Esophagus squamous epithelium (tissue), 5 donors: ENCODE results near the gene CPSF7. TPM values are rescaled to one million over a fixed set of nuclear protein-coding genes. Genes with fewer than 3 reads are reported as not detected.

Experiments
- DNase-seq: peaks from one replicate; lab custom pipeline; 2025; lab: John Stamatoyannopoulos, UW
- H3K27ac ChIP-seq, 4 donors: fragments of 200-600 bp; sonication (generic); one replicate each; pipeline ENCODE4 v1.5.1; 2016 to 2019; ENCODE audit warnings: mild to moderate bottlenecking in 1 of 4
- H3K27me3 ChIP-seq, 4 donors: fragments of 200-600 bp; sonication (generic); 1 replicate in 3 of 4; 2 replicates in 1 of 4; pipeline versions ENCODE4 v1.5.1 to v1.6.0; 2017 to 2021; ENCODE audit warnings: antibody characterized with exemption in 1 of 4
- H3K36me3 ChIP-seq, 3 donors: fragments of 200-600 bp; sonication (generic); one replicate each; pipeline ENCODE4 v1.5.1; 2016 to 2019
- H3K4me1 ChIP-seq, 3 donors: fragments of 200-600 bp; sonication (generic); one replicate each; pipeline ENCODE4 v1.5.1; 2017 to 2019
- H3K4me3 ChIP-seq, 4 donors: fragments of 200-600 bp; sonication (generic); 1 replicate in 3 of 4; 2 replicates in 1 of 4; pipeline ENCODE4 v1.5.1; 2016 to 2019; ENCODE audit warnings: mild to moderate bottlenecking in 2 of 4, moderate library complexity in 1 of 4
- H3K9me3 ChIP-seq, 3 donors: fragments of 200-600 bp; sonication (generic); one replicate each; pipeline ENCODE4 v1.5.1; 2016 to 2019
- CTCF ChIP-seq, 6 experiments: fragments of 450-650 bp in 4 of 6; fragments of 200-600 bp in 2 of 6; sonication (generic) in 2 of 6; IDR thresholded peaks; one replicate each; pipeline ENCODE4 v1.5.1; 2016 to 2019; ENCODE audit warnings: antibody characterized with exemption in 6 of 6, mild to moderate bottlenecking in 4 of 6, moderate library complexity in 4 of 6
- POLR2A ChIP-seq, 4 donors: fragments of 450-650 bp; IDR thresholded peaks; one replicate each; pipeline ENCODE4 v1.6.1; 2017; ENCODE audit warnings: antibody characterized with exemption in 4 of 4, mild to moderate bottlenecking in 4 of 4, moderate library complexity in 3 of 4
- WGBS, 2 donors: methylation state at CpG; one replicate each; pipeline ENCODE4 v1.1.5; 2018; 5-methylcytosine and 5-hydroxymethylcytosine counted together
- intact Hi-C: fragments of 100-400 bp; cut with DNase I; formaldehyde crosslinking; loops from one replicate; pipeline ENCODE4 v1.15.0; 2022
- total RNA-seq, 4 donors: library from RNA; depleted of rRNA; stranded (reverse); fragments of >200 nt; gene quantifications; one replicate each; pipeline ENCODE4 v1.1.0, GENCODE V29; 2016
- donor health status: DM: yes; HTN: yes; CAD: no.

CPSF7 gene
- total RNA-seq, 4 donors from 2014 or later, result 24.4 to 44.1 (median 34.3) TPM

- intact Hi-C loops, result no loop called here
- Histone ChIP-seq H3K27ac (no peak overlapping the region), H3K9me3 (no peaks in the 10 kb centered on the region), H3K4me3 (no peak overlapping the region), H3K36me3 (peaks cover 25 to 100% (median 71%) of the 10 kb centered on the region in 3 donors), H3K27me3 (no peaks in the 10 kb centered on the region), H3K4me1 (peaks cover 0 to 13% (median 3%) of the 10 kb centered on the region in 3 donors)
- 74 to 79% methylated on average over 3 of the region's 3 CpGs for WGBS, 2 donors
- no peak for DNase-seq
- no peak for TF ChIP-seq CTCF (IDR thresholded peaks at IDR 0.05)
- no peak for TF ChIP-seq POLR2A (IDR thresholded peaks at IDR 0.05)
Measured at GRCh38 chr11:61416941-61417340, 12.8 kb downstream of the CPSF7 start.

GRCh38 chr11:61415381-61415780, 14.4 kb downstream of the CPSF7 start:
- intact Hi-C loops, result no loop called here
- peaks cover 31 to 100% (median 70%) of the 10 kb centered on the region in 3 donors for H3K36me3 ChIP-seq
- 96 to 97% methylated on average over 6 of the region's 6 CpGs for WGBS, 2 donors
- peaks cover 0 to 13% (median 3%) of the 10 kb centered on the region in 3 donors for H3K4me1 ChIP-seq
- H3K27ac ChIP-seq, result no peak overlapping the region
- TF ChIP-seq POLR2A (IDR thresholded peaks at IDR 0.05), result no peak
- H3K27me3 ChIP-seq, result no peaks in the 10 kb centered on the region
- no peaks in the 10 kb centered on the region for H3K9me3 ChIP-seq
- no peak overlapping the region for H3K4me3 ChIP-seq
- no peak for DNase-seq

GRCh38 chr11:61414547-61414946, 15.2 kb downstream of the CPSF7 start:
- H3K36me3 ChIP-seq, result peaks cover 37 to 100% (median 71%) of the 10 kb centered on the region in 3 donors
- TF ChIP-seq CTCF (IDR thresholded peaks at IDR 0.05), result no peak
- no peak for TF ChIP-seq POLR2A (IDR thresholded peaks at IDR 0.05)
- DNase-seq, result no peak
- H3K4me3 ChIP-seq, result no peak overlapping the region
- no peaks in the 10 kb centered on the region for H3K27me3 ChIP-seq
- no peaks in the 10 kb centered on the region for H3K9me3 ChIP-seq
- 65 to 75% methylated on average over 2 of the region's 2 CpGs for WGBS, 2 donors
- no peak overlapping the region for H3K27ac ChIP-seq
- peaks cover 0 to 13% (median 3%) of the 10 kb centered on the region in 3 donors for H3K4me1 ChIP-seq
- intact Hi-C loops, result no loop called here

- Histone ChIP-seq H3K4me3 (no peak overlapping the region), H3K9me3 (no peaks in the 10 kb centered on the region), H3K4me1 (peaks cover 0 to 13% (median 3%) of the 10 kb centered on the region in 3 donors), H3K36me3 (peaks cover 43 to 100% (median 74%) of the 10 kb centered on the region in 3 donors), H3K27ac (no peak overlapping the region), H3K27me3 (no peaks in the 10 kb centered on the region)
- intact Hi-C loops, result no loop called here
- TF ChIP-seq POLR2A (IDR thresholded peaks at IDR 0.05) (no peak), CTCF (IDR thresholded peaks at IDR 0.05) (no peak)
- 66 to 67% methylated on average over 3 of the region's 3 CpGs for WGBS, 2 donors
- no peak for DNase-seq
Measured at GRCh38 chr11:61413496-61413895, 16.3 kb downstream of the CPSF7 start.

GRCh38 chr11:61411589-61411988, 18.2 kb downstream of the CPSF7 start:
- WGBS, 2 donors, result 85 to 94% methylated on average over 7 to 9 of the region's 9 CpGs
- intact Hi-C loops, result no loop called here
- Histone ChIP-seq H3K36me3 (peaks cover 54 to 100% (median 82%) of the 10 kb centered on the region in 3 donors), H3K27ac (no peak overlapping the region), H3K4me1 (no peaks in the 10 kb centered on the region), H3K4me3 (no peak overlapping the region), H3K9me3 (no peaks in the 10 kb centered on the region), H3K27me3 (no peaks in the 10 kb centered on the region)
- TF ChIP-seq CTCF (IDR thresholded peaks at IDR 0.05) (no peak), POLR2A (IDR thresholded peaks at IDR 0.05) (no peak)
- DNase-seq, result no peak
